HCEC 1CT (cell line): Measurements from ENCODE around the gene ISG15.
"Not testable (repeated sequence)": the region's sequence is repeated elsewhere in the genome, so short reads cannot be mapped to it uniquely, and the experiment has no call there.

ENCODE experiments used
- DNase-seq: peaks from one replicate; pipeline ENCODE4 v3.0.0-alpha.2; 2017

ISG15 gene

DNA sequence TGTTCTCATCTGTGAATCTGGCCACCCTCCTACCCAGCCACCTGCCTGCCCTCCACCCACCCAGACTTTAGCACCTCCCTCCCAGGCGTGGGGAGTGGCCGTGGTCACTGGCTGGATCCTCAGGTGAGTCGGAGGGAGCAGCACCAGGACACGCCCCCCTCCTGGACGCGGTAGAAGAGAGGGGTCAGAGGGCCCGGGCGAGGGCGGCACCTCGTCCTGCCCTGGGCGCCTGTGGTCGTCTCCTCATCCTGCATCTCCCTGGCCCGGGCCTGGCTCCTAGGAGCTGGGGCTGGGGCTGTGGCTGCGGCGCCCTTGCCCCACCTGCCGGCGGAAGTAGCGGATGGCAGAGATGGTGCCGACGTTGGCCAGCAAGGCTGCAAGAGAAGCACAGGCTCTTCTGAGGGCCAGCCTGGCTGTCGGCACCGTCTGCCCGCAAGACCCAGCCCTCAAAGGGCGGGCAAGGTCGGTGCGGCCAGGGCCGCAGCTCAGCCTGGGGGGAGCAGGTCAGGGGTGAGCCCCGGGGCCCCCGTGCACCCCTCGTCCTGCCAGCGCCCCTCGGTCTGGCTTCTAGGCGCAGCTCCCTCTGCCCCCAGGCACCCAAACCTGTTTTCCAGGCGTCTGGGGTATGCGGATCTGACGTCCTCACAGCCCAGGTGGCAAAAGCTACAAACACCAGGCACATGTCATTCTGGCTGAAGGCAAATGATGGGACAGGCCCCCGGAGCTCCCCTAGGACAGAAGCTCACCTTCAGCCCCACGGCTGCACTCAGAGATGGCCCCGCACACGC is 37.2 kb upstream of the ISG15 start:
- peak; percentile 62 for DNase-seq

DNA sequence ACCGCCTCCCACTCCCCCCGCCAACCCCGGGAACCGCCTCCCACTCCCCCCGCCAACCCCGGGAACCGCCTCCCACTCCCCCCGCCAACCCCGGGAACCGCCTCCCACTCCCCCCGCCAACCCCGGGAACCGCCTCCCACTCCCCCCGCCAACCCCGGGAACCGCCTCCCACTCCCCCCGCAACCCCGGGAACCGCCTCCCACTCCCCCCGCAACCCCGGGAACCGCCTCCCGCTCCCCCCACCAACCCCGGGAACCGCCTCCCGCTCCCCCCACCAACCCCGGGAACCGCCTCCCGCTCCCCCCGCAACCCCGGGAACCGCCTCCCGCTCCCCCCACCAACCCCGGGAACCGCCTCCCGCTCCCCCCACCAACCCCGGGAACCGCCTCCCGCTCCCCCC is 36.5 kb upstream of the ISG15 start:
- DNase-seq: not testable (repeated sequence)

DNA sequence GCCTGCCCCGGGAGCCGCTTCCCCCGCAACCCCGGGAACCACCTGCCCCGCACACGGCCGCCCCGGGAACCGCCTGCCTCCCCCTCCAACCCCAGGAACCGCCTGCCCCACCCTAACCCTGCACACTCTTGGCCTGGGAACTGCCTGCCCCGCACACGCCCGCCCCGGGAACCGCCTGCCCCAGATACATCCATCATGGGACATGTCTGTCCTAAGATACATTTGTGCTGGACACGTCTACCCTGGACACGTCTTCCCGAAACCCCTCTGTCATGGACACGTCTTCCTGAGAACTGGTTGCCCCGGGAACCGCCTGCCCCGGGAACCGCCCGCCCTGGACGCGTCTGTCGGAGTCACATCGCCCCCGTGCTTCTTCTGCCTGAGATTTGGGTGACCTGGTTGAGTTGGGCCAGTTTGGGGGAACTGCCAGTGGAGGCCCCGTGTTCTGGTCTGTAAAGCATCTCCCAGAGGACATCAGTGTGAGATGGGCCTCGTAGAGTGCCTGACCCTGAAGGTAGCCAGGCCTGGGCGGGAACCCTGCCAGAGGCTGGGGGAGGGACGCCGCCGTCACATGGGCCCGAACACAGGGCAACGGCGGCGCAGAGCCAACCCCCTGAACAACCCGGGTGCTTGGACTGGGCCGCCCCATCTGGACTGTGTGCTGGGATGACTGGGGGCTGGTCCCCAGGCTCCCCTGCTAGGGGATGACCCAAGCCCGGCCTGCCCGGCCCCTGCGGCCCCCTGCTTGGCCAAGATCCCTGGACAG is 35.0 kb upstream of the ISG15 start:
- no peak for DNase-seq

DNA sequence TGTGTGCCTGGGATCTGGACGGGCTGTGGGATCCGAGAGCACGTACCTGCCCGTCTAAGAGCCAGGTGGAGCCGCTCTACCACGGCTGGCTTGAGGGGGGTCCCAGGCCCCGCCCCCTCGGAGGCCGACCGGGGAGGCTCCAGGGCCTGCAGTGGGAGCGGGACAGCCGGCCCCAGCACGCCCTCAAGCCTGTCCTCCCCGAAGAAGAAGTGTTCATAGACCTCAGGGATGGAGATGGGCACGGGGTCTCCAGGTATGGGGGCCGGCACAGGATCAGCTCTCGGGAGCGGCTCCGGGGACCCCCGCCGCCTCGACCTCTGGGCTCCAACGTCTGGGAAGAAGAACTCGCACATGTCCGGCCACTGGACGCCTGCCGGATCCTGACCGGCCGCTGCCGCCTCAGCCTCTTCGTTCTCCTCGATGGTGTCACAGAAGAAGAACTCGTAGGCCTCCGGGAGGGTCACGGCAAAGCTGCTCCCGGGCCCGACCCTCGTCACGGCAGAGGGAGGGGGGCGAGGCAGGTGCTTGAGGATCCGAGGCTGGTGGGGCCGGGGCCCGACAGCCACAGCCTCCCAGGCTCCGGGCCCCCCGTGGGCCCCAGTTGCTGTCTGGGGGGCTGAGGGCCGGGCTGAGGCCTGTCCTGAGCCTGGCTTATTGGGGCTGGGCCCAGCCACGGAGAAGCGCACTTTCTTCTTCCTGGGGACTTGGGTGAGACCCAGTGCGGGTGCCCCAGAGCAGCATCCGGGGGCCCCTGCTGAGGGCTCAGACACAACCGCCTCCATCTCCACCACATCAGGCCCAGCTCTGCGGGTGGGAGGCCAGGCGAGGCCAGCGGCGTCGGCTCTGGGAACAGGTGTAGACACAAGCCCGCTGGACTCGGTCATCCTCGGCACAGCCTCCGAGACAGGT is 34.2 kb upstream of the ISG15 start:
- DNase-seq: no peak

DNA sequence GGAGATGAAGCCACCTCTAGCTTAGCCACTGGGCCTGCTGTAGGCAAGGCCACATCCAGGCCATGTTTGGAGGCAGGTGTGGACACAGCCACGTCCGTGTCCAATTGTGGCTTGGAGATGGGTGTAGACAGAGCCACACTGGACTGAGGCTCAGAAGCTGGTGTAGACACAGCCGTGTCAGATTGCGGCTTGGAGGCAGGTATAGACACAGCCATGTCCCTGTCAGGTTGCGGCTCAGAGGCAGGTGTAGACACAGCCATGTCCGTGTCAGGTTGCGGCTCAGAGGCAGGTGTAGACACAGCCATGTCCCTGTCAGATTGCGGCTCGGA is 33.6 kb upstream of the ISG15 start:
- no peak for DNase-seq

DNA sequence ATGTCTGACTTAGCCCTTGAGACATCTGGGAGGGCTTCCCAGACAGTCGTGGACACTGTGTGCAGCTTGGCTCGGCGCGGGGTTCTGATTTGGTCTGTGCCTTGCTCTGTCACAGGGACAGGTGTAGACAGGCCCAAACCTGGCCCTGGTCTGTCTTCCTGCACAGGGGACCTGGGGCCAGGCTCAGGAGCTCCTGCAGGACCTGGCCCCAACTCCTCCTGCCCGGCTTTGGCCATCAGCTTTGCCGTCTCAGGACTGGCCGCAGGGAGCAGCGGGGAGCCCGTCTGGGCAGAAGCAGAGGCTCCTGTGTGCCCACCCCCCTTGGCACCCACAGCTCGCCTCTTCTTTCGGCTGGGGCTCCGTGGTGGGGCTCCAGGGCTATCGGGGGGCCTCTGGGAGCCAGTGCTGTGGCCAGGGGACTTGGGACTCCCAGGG is 33.1 kb upstream of the ISG15 start:
- DNase-seq: no peak

DNA sequence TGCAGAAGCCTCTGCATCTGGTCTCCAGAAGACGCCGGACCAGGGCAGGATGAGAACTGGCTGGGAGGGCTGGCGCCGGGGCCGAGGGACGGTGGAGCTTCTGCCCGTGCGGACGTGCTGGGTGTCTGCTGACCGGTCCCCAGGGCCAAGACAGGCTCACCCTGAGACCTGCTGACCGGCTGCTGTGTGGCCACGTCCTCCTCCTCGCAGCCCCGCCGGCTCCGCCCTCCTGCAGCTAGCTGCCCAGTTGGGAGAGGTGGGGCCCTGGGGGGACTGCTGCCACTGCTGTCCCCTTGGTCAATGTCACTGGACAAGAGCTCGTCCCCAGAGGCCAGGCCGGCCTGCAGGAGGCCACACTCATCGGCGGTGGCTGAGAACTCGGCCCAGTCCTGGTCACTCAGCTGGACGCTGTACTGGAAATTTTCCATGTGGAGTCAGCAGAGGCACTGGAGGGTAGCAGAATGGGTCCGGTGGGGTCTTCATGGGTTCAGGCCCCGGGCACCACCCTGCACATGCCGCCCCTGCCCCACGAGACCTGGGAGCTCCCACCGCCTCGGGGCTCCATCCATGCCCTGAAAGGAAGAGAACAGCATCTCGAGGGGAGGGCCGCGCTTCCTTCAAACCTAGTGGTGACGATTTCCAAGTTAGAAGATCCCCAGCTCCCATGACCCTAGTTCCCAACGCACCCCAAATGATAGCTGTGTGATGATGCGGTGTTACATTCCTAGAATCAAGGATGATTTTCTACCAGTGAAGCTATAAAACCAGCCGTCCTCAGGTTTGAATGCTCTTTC is 32.5 kb upstream of the ISG15 start:
- no peak for DNase-seq

DNA sequence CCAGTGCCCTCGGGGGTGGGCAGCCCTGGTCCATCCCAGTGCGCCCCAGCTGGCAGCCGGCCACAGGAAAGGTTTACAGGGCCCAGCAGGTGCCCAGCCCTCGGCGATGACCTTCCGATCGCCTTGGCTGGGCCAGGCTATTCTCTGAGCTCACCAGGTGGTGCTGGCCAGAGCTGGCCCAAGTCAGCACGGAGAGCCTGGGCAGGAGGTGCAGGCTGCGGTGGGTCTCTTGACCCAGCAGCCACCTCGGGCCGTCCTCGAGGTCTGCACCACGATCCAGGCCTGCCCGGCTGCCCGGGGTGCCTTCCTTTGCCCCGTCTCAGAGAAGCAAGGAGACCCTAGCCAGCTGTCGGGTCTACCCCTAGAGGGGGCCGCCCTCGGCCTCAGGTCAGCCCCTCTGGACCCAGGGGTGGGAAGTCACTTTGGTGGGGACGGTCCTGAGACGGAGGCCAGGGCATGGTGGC is 31.8 kb upstream of the ISG15 start:
- no peak for DNase-seq

DNA sequence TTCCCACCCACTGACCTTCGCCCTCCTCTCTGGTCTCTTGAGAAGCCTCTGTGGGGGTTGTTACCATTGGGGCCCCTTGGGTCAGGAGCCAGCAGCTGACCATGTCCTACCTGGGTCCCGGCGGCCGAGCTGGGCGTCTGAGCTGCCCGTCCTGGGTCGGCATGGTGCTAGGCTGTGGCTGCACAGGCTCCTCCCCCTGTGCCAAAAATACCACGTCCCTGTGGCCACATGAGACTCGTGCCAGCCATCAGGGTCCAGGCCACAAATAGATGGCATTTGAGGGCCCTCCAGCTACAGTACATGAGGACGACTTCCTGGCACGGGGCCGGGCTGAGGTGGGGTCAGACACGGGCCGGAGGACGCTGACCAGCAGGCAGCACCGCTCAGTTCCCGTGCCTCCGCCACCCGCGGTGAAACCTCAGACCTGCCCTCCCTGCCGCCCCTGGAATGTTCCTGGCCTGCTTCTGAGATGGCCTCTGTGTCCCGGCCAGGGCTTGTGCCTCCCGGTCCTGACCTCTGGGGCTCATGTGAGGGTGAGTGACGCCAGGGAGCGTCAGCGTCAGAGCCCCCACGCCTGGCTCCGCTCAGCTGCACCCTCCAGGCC is 31.2 kb upstream of the ISG15 start, which contains the start of gene PERM1:
Gene PERM1 (minus strand): TSS at position 139 of the 604 bp plus-strand sequence. CDS start 1,064 bp downstream, outside the sequence.
- DNase-seq: no peak

DNA sequence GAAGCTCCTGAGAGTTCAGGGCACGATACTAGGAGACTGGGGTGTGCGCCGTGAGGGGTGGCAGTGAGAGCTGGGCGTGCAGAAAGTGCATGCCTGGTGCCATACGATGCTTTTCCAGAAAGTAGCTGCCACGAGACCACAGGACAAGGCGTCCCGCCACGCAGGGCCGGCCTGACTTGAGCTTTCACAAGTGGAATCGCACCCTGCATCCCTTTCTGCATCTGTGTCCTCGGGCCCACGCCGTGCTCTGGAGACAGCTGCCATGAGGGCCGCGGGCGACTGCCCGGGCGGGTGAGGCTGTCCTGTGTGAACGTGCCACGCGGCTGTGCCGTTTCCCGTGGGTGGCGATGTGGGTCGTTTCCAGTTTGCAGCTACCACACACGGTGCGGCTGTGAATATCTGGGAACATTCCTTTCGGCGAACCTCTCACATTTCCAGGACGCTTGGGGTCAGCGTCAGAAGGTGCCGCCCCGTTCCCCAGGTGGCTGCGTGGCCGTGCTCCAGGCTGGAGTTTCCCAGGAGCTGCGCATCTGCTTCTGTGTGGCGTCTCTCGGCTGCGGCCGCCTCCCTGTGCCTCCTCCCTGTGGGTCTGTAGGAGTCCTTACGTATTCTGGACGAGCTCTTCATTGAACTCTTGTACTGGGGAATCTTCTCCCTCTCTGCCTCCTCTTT is 30.4 kb upstream of the ISG15 start:
- no peak for DNase-seq

DNA sequence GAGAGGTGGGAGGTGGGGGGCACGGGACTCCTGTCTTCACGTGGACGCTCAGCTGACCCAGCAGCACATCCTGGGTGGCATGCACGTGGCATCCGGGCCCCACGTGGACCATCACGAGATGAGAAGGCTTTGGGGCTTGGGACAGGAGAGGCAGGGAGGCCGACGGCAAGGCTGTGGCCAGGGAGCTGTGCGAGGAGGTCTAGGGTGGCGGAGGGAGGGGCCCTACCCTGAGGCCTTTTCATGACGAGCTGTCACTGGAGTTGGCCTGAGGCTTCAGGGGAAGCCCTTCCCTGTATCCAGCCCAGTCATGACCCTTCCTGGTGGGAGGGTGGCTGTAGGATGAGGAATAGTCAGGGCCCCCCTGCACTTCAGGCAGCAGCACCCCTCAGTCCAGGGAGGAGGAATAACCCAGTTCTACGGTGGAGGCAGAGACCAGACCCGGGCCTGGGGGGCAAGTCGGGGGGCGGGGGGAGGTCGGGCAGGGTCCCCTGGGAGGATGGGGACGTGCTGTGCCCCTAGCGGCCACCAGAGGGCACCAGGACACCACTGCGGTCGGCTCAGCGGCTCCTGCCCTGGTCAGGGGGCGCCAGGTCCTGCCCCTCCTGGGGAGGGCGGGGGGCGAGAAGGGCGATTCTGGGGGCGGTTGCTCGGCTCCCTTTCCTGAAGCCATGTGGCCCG is 29.4 kb upstream of the ISG15 start:
- no peak for DNase-seq

DNA sequence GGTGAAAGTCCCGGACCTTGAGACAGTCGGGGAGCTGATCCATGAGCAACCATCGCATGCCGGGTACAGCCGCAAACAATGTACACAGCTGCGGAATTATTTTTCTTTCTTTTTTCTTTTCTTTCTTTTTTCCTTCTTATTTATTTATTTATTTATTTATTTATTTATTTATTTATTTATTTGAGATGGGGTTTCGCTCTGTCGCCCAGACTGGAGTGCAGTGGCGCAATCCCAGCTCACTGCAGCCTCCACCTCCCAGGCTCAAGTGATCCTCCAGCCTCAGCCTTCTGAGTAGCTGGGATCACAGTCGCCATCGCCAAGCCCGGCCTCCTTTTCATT is 28.9 kb upstream of the ISG15 start:
- no peak for DNase-seq

DNA sequence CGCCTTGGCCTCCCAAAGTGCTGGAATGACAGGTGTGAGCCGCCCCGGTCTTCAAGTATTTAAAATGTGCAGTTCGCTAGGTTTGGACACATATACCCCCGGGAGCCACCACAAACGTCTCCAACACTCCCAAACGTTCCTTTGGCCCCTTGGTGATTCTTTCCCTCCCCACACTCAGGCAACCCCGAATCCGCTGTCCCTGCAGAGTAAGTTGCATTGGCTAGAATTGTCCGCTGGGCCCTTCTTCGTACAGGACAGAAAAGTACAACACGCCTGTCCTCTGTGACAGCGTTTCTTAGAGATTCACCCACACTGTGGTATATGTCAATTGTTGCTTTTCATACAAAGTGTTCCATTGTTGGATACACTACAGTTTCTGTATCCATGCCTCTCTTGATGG is 28.2 kb upstream of the ISG15 start:
- DNase-seq: no peak

DNA sequence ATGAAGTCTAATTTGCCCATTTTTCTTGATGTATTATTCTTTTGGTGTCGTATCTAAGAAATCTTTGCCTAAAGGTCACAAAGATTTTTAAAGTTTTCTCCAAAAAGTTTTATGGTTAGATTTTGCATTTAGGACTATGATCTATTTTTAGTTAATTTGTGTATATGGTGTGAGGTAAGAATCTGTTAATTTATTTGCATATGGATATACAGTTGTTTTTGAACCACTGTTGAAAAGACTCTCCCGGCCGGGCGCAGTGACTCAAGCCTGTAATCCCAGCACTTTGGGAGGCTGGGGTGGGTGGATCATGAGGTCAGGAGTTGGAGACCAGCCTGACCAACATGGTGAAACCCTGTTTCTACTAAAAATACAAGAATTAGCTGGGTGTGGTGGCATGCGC is 25.2 kb upstream of the ISG15 start:
- DNase-seq: not testable (repeated sequence)

DNA sequence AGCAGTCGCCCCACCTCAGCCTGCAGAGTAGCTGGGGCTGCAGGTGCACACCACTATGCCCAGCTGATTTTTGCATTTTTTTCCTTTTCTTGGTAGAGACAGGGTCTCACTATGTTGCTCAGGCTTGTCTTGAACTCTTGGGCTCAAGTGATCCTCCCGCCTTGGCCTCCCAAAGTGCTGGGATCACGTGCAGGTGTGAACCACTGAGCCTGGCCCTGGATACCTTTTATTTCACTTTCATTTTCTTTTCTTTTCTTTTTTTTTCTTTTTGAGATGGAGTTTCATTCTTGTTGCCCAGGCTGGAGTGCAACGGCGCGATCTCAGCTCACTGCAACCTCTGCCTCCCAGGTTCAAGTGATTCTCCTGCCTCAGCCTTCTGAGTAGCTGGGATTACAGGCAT is 22.0 kb upstream of the ISG15 start:
- DNase-seq: not testable (repeated sequence)

DNA sequence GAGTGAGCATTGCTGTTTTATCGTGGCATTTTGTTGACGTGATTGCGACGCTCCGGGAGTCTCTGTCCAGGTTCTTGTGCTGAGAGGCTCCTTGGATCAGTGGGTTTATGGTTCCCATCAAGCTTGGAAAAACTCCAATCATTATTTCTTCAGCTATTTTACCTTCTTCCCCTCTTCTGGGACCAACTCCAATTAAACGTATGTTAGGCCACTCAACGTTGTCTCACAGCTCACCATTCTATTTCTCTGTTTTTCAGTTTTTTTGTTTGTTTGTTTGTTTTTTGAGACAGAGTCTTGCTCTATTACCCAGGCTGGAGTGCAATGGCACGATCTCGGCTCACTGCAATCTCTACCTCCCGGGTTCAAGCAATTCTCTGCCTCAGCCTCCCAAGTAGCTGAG is 21.4 kb upstream of the ISG15 start:
- DNase-seq: no peak

DNA sequence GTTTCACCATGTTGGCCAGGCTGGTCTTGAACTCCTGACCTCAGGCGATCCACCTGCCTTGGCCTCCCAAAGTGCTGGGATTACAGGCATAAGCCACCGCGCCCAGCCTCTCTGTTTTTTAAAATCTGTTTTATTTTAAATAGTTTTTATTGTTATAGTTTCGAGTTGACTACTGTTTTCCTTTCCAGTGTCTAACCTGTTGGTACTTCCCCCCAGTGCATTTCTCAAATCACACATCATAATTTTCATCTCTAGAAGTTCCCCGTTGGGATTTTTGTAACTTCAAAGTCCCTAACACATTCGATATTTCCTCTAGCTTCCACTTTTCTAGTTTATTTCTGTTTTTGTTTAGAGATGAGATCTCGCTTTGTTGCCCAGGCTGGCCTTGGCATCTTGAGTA is 20.9 kb upstream of the ISG15 start:
- DNase-seq: no peak

DNA sequence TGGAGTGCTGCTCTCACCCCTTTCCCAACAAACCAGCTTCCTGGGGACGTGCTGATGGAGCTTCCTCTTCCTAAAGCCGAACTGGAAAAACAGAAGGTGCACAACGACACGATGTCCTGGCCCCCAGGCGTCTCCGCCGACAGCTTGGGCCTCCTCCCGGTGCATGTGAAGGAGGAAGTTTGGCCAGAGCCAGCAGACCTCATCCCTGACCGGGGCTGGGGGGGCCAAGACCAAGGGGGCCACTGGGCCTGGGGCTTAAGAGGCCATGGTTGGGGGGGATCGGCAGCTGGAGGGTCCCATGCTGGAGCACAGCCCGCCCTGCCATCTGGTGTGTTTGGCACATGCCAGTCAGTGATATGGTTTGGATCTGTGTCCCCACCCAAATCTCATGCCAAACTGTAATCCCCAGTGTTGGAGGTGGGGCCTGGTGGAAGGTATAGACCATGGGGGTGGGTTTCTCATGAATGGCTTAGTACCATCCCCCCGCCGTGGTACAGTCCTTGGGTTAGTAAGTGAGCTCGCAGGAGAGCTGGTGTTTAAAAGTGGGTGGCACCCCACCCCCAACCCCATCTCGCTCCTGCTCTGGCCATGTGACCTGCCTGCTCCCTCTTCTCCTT is 19.8 kb upstream of the ISG15 start:
- no peak for DNase-seq

DNA sequence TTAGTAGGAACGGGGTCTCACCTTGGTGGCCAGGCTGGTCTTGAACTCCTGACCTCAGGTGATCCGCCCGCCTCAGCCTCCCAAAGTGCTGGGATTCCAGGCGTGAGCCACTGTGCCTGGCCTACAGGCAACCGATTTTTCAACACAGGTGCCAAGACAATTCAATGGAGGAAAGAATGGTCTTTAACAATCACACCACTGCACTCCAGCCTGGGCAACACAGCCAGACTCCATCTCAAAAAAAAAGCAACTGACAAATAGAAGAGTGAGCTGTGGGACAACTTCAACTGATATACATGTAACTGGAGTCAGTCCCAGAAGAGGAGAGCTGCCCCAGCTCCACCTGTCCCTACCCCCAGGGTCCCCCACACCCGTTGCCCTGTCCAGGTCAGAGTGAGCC is 18.8 kb upstream of the ISG15 start:
- not testable (repeated sequence) for DNase-seq
